Measurements from ENCODE around the gene TVP23C.

TVP23C gene

DNA sequence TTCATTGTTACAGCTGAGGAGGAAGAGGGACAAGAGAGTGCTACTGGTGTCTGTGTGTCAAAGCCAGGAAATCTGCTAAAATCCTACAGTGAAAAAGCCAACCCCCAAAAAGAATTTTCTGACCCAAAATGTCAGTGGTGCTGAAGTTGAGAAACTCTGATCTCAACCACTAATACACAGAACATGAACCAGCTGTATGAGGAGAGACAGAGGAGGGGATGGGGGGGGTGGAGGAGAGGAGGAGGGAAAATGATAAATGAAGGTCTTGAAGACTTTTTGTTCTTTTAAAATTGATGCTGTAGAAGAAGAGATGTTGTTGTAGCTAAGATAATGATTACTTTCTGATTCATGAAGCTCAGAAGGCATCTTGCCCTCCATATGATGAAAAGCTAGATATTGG, 68.5 kb downstream of the TVP23C start:
- no peak for DNase-seq

DNA sequence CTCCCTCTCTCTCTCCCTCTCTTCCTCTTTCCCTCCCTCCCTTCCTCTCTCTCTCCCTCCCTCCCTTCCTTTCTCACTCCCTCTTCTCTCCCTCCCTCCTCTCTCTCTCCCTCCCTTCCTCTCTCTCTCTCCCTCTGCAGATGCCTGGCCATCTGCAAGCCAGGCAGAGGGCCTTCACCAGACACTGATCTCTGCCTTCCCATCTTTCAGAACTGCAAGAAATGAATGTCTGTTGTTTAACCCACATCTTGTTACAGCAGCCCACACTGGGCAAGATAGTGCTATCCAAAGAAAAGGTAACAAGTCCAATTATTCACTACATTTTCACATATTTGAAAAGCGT, 69.6 kb downstream of the TVP23C start:
- DNase-seq, result no peak

GRCh38 chr17:15492791-15493692, 70.2 kb downstream of the TVP23C start:
- no peak for DNase-seq

GRCh38 chr17:15492186-15492585, 71.1 kb downstream of the TVP23C start:
- no peak for DNase-seq

DNA sequence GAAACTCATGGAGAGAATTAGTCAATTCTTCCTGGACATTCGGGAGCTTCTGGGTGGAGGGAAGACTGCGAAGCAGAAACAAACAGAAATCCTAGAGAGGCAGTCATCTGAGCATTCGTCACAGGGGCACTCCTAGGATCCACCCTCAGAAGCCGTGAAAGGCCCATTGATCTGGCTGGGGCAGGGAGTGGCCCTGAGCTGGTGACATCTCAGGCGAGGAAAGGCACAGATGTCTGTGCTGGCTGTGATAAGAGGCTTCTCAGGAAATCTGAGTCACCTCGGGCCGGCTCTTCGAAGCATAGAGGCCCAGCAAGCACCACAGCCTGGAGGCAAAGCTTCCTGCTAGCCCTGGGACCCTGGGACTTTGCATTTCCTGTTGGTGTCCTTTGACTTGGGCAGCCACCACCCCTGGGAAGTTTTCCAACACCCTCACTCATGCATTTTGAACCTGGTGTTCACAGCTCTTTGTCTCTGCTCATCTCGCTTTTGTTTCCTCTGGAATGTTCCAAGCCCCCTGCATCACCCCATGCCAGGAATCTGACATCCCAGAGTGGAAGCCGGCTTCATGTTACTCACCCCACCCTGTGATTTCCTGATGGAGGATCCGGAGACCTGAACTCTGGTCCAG, 72.5 kb downstream of the TVP23C start:
- DNase-seq, result no peak

DNA sequence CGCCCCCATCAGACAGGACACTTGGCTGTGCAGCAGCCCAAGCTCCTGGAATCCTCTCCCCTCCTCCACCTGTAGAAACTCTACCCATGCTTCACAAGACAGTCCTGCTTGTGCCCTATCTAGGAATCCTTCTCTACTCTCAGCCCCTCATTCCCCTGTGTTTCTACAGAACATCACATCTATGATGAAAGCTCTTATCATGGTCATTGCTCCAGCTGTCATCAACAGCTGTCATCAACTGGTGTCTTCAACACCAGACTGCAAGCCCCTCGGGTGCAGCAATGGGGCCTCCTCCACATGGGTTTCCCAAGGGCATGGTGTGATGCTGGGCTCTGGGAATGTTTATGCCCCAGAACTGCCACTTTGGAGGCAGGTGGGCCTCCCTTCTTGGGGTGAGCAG, 74.7 kb downstream of the TVP23C start:
- no peak for DNase-seq

GRCh38 chr17:15485045-15485444, 78.2 kb downstream of the TVP23C start:
- no peak for DNase-seq

DNA sequence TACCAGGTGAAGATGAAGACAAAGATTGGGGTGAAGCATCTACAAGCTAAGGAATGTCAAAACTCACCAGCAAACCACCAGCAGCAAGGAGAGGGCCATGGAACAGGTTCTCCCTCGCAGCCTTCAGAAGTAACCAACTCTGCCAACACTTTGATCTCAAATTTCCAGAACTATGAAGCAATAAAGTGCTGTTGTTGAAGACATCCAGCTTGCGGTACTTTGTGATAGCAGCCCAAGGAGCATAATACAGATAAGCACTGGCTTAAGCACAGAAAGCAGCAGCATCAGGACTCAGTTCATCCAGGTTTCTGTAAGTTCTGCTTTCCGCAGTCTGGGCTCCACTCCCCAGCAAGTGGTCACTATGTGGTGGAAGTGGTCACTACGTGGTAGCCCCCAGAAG, 79.9 kb downstream of the TVP23C start:
- DNase-seq, result no peak

DNA sequence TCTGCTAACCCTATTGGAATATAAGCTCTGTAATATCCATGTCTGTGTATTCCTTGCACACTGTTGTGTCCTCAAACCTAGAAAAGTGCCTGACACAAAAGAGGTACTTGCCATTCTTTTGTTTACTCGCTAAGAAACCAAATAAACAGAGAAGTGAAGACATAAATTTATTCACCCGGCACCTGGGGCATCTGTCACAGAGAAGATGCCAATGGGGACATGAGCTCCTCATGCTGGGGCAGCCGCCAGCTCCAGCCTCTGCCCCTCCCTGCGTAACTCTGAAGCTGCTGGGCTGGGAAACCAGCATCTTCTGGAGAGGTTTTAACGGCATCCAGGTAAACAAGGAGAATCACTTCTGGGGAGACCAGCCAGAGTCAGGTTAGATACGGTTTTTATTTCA, 80.8 kb downstream of the TVP23C start:
- no peak for DNase-seq

- no peak for DNase-seq
These were observed 81.8 kb downstream of the TVP23C start for GRCh38 chr17:15481481-15481880.

- no peak for DNase-seq
These were observed 83.1 kb downstream of the TVP23C start for GRCh38 chr17:15480204-15480603.

DNA sequence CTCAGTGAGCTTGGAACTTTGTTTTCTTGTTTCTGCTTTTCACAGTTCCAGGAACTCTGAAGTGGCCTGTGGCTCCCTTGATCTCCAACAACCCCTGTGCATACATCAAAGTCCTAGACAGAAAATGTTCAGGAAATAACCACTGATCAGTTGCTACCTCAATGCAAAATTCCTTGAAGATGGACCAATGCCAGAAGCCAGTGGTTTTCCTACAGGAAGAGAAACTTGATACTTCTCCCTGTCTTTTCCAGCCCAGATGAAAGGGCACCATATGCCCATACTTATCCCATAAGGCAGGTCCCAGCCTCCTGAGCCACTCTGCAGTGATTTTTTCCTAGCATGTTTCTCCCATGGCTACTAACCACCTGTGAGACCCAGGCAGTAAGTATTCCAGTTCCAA, 83.6 kb downstream of the TVP23C start:
- DNase-seq, result no peak

GRCh38 chr17:15478845-15479244, 84.4 kb downstream of the TVP23C start:
- no peak for DNase-seq

GRCh38 chr17:15475631-15476354, 87.5 kb downstream of the TVP23C start:
- DNase-seq, result no peak

DNA sequence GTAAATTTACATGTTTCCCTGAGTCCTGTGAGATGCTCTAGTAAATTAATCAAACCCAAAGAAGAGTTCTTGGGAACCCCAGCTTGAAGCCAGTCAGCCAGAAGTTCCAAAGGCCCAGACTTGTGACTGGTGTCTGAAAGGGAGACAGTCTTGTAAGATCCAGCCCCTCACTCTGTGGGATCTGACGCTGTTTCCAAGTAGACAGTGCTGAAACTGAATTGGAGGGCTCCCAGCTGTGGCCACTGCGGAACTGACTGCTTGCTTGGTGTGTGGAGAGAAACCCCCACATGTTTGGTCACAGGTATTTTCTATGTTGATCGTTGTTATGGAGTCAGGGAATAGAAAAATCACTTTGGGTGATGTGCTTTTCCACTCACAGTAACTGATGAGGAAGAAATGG, 90.4 kb downstream of the TVP23C start:
- DNase-seq, result no peak

DNA sequence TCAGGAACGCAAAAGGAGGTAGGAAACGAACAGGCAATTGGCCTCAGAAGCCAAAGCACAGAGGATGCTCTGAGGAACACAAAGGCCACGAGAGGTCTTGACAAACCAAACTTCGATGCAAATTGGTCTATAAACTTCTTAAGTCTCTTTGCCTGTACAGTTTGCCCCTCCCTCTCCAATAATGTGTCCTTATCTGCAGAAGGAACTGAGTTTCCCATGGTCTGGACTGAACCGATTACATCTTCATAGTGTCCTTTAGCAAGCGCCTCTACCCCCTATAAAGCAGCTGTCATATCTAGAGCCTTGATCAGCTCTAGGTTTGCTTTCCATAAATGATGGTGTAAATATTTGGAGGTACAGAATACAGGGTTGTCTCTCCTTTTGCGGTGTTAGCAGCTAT, 92.7 kb downstream of the TVP23C start:
- DNase-seq, result no peak

GRCh38 chr17:15469260-15469659, 94.0 kb downstream of the TVP23C start:
- DNase-seq, result no peak

GRCh38 chr17:15468126-15468525, 95.2 kb downstream of the TVP23C start:
- no peak for DNase-seq

- no peak for DNase-seq
These were observed 95.7 kb downstream of the TVP23C start, which contains the start of gene CDRT4 for GRCh38 chr17:15467592-15467991. CDRT4 (minus strand) TSS chr17:15467621; CDS start chr17:15440238, 27,383 bp downstream.

GRCh38 chr17:15466131-15466530, 97.2 kb downstream of the TVP23C start:
- DNase-seq, result no peak

DNA sequence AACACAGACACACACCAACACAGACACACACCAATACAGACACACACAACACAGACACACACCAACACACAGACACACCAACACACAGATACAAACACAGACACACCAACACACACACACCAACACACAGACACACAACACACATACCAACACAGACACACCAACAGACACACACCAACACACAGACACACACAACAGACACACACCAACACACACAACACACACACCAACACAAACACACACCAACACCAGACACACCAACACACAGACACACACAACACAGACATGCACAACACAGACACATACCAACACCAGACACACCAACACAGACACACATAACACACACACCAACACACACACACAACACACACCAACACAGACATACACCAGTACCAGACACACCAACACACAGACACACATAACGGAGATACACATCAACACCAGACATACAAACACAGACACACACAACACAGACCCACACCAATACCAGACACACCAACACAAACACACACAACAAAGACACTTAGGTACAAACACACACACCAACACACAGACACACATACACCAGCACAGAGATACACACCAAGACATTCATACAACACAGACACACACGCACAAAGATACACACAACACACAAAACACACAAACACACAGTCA, 98.1 kb downstream of the TVP23C start:
- DNase-seq, result no peak

GRCh38 chr17:15464231-15464985, 98.9 kb downstream of the TVP23C start:
- DNase-seq, result no peak
